Mucosa of descending colon (tissue), 3 donors: Measurements from ENCODE around the gene SYNGAP1. TPM values are rescaled to one million over a fixed set of nuclear protein-coding genes. Genes with fewer than 3 reads are reported as not detected.

Experiments used
- ATAC-seq: fragments of 200-7000 bp; cut with Tn5 transposase; one replicate; pipeline ENCODE4 v1.9.1; 2020; ENCODE audit warnings: mild to moderate bottlenecking, moderate library complexity
- DNase-seq, 3 donors: peaks; one replicate each; pipeline ENCODE4 v3.0.0-alpha.2; 2020
- H3K36me3 ChIP-seq: fragments of 200-600 bp; one replicate; pipeline ENCODE4 v1.8.0; 2021; ENCODE audit warnings: low read depth, mild to moderate bottlenecking
- H3K4me1 ChIP-seq: fragments of 200-600 bp; one replicate; pipeline ENCODE4 v1.8.0; 2021; ENCODE audit warnings: low read depth, mild to moderate bottlenecking
- H3K4me3 ChIP-seq: fragments of 200-600 bp; one replicate; pipeline ENCODE4 v1.8.0; 2021; ENCODE audit warnings: mild to moderate bottlenecking
- H3K9me3 ChIP-seq: fragments of 200-600 bp; one replicate; pipeline ENCODE4 v1.8.0; 2021; ENCODE audit warnings: mild to moderate bottlenecking
- CTCF ChIP-seq: fragments of 200-600 bp; IDR thresholded peaks from one replicate; pipeline ENCODE4 v1.8.0; 2022; ENCODE audit warnings: antibody characterized with exemption, mild to moderate bottlenecking
- intact Hi-C, 2 donors: fragments of 100-400 bp; cut with DNase I in 1 of 2; cut with micrococcal nuclease in 1 of 2; formaldehyde crosslinking; loops; one replicate each; pipeline versions ENCODE4 v1.11.0 to v1.11.1; 2022; cut with DNase I, micrococcal nuclease
- total RNA-seq, 3 donors: library from RNA; stranded (reverse); fragmentation: NEBNext Ultra II Directional in 2 of 3; extraction: Animal tissue kit (Norgen Biotek cat#: 25700) in 2 of 3; gene quantifications; one replicate each; pipeline versions ENCODE4 v1.2.1 to v1.2.4, GENCODE V29; 2021 to 2023
- donor health status: DM: no; HTN: no; CAD: no; lungs with moderate emphysema.
- donor health status: DM: no; HTN: no; CAD: no.
- donor health status: DM: no; HTN: yes; CAD: no.

The SYNGAP1 gene
- total RNA-seq, 3 donors from 2014 or later: 8.1 to 39.8 (median 8.8) TPM

DNA sequence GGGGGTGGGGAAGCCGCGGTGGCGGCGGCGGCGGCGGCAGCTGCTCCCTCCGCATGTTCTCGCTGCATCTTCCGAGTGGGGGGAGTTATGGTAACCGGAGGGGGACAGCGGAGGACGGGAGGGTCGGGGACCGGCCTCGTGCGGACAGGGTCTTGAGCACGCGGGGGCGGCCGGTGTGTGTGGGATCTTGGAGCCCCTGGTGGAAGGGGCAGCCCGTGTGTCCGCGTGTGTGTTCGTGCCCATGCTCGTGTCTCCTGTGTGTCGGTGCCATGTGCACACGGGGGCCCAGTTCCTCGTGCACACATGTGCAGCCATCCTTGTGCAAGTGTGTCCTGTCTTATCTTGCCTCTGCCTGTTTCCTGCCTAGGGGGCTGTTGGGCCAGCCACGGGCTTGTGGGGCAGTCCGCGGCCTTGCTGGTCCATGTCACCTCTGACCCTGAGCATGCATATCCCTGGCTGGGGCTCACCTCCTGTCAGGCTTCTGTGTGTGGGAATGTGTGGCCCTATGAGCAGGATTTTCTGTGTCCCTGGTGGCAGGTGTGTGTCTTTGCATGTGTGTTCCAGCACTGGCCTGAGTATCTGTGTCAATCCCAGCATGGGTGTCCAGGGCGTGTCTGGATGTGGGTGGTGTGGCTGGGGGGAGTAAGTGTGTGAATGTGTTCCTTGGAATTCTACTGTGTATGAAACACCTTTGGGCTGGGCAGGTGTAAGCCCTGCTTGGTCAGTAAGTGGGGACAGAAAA is 8.5 kb downstream of the SYNGAP1 start:
- peak; percentile 28 for ATAC-seq
- Histone ChIP-seq H3K4me1 (peaks cover 30% of the 10 kb centered on the region), H3K36me3 (no peaks in the 10 kb centered on the region)

GRCh38 chr6:33428966-33429749 is 9.3 kb downstream of the SYNGAP1 start:
- Histone ChIP-seq H3K4me1 (peaks cover 27% of the 10 kb centered on the region), H3K4me3 (no peak overlapping the region), H3K36me3 (no peaks in the 10 kb centered on the region), H3K9me3 (no peaks in the 10 kb centered on the region)
- no peak for TF ChIP-seq CTCF
- DNase-seq (peak in 1 of 3 donors; percentile 22), ATAC-seq (no peak)
- intact Hi-C loops: no loop called here

More for the DNA sequence above, 8.5 kb downstream of the SYNGAP1 start:
- Histone ChIP-seq H3K9me3 (no peaks in the 10 kb centered on the region), H3K4me3 (peak overlapping the region; percentile 28)
- DNase-seq: peak; percentile 43 to 77 (median 52)
- intact Hi-C loops: no loop called here
- TF ChIP-seq CTCF: peak; percentile 22

- H3K4me1 ChIP-seq: peaks cover 22% of the 10 kb centered on the region
Measured at GRCh38 chr6:33429750-33430052, 9.8 kb downstream of the SYNGAP1 start.

DNA sequence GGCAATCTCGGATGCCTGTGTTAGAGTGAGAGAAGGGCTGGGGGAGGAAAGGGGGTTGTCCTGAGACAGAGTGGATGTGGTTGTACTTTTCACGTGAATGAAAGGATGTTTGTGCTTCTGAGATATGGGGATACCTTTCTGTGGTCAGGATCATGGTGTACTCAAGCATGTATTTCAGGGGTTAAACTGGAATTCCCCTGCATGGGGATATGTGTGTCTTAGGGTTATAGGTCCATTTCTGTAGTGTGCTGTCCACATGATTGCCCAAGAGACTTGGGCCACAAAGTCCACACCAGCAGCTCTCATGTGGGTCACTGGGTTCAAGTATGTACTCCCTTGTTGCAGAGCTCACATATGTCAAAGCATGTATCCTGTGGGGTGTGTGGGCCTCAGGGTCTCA is 10.5 kb downstream of the SYNGAP1 start:
- no peaks in the 10 kb centered on the region for H3K9me3 ChIP-seq
- no peaks in the 10 kb centered on the region for H3K36me3 ChIP-seq
- no peak for DNase-seq
- ATAC-seq: no peak
- peaks cover 15% of the 10 kb centered on the region for H3K4me1 ChIP-seq
- intact Hi-C loops: no loop called here
- H3K4me3 ChIP-seq: no peak overlapping the region
- no peak for TF ChIP-seq CTCF

More at GRCh38 chr6:33429750-33430052, 9.8 kb downstream of the SYNGAP1 start:
- Histone ChIP-seq H3K36me3 (no peaks in the 10 kb centered on the region), H3K4me3 (no peak overlapping the region), H3K9me3 (no peaks in the 10 kb centered on the region)
- intact Hi-C loops: no loop called here
- DNase-seq (no peak), ATAC-seq (no peak)
- TF ChIP-seq CTCF: no peak

DNA sequence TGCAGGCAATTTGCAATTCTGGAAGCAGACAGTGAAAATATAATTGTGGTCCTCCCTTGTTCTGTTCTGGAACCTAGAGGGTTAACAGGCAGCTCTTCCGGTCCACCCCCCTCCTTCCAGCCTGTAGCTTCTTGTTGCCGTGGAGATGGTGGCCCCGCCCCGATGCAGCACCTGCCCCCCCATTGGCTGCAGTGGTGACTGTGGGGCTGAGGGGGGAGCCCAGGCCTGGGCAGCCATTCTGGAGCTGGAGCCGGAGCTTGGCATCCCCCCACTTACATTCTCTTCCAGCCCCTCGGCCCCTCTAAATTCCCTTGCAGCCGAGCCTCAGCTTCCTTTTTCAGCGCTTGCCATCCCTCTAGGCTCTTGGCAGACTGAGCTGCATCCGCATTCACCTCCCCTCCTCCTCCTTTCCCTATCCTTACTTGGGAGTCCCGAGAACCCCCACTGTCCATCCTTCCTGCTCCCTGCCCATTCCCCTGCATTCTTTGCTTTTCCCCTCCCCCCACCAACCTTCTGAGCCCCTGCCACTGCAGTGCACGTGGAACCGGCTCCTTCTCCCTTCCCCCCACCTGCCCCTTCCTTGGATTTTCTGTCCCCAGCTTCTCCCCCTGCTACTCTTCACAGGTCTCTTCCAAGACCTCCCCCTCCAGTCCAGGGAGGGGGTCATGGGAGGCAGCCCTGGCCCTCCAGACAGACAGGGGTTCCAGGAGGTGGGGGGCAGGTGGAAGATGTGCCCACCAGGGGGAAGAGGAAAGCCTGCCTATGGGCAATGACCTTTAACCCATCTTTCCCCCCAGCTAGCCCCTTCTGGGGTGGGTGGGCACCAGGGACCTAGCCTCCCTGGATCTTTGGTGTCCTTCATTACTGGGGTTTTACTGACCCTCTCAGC is 11.4 kb downstream of the SYNGAP1 start:
- no peak for TF ChIP-seq CTCF
- intact Hi-C loops: no loop called here
- Histone ChIP-seq H3K9me3 (no peaks in the 10 kb centered on the region), H3K4me3 (no peak overlapping the region), H3K36me3 (no peaks in the 10 kb centered on the region), H3K4me1 (peaks cover 14% of the 10 kb centered on the region)
- ATAC-seq (peak; percentile 56), DNase-seq (peak; percentile 65 to 86 (median 72))
